Measurements from ENCODE around the gene EXOC2. TPM values are rescaled to one million over a fixed set of nuclear protein-coding genes. Genes with fewer than 3 reads are reported as not detected.

EXOC2 gene
- polyA plus RNA-seq, 1 donor (not counting 4 experiments of a cell fraction or from before 2014, with no cell fraction given), result 28.4 TPM

GRCh38 chr6:558089-558488, 134.8 kb downstream of the EXOC2 start:
- dilution Hi-C loops (cut with MboI; ENCODE audit: extremely low pct_ligation_motif_present, low sequenced_read_pairs), result no loop called here

GRCh38 chr6:551829-552350, 141.0 kb downstream of the EXOC2 start:
- TF ChIP-seq EZH2 (IDR thresholded peaks at IDR 0.05; ENCODE audit: low read length), result no peak
- no peak for TF ChIP-seq CTCF (optimal IDR thresholded peaks at IDR 0.05 in 1 of 3, IDR thresholded peaks at IDR 0.05 in 1 of 3, conservative IDR thresholded peaks at IDR 0.05 in 1 of 3; ENCODE audit: extremely low read depth in 1 of 3, insufficient read depth in 2 of 3, low read length in 3 of 3)
- dilution Hi-C loops (cut with MboI; ENCODE audit: extremely low pct_ligation_motif_present, low sequenced_read_pairs), result no loop called here
- Histone ChIP-seq H4K20me1 (ENCODE audit: control insufficient read depth, extremely low read depth, insufficient read depth, low read length) (no peaks in the 10 kb centered on the region), H3K4me3 (ENCODE audit: control insufficient read depth in 2 of 3, extremely low read depth in 1 of 3, insufficient read depth in 2 of 3, low read depth in 1 of 3, low read length in 3 of 3) (no peak overlapping the region), H2AFZ (ENCODE audit: control insufficient read depth, low read length) (no peak overlapping the region), H3K9ac (ENCODE audit: control insufficient read depth, extremely low read depth, insufficient read depth, low read length) (no peak overlapping the region), H3K79me2 (ENCODE audit: control insufficient read depth, insufficient read depth, low read length) (no peaks in the 10 kb centered on the region), H3K27ac (ENCODE audit: control insufficient read depth, insufficient read depth, low read length) (peak overlapping the region; percentile 30), H3K9me1 (ENCODE audit: control insufficient read depth, extremely low read depth, insufficient read depth, low read length) (no peaks in the 10 kb centered on the region), H3K9me3 (ENCODE audit: control insufficient read depth, low read depth, low read length) (no peaks in the 10 kb centered on the region), H3K4me2 (ENCODE audit: control insufficient read depth, extremely low read depth, insufficient read depth, low read depth, low read length) (no peak overlapping the region), H3K36me3 (ENCODE audit: control insufficient read depth in 2 of 2, extremely low read depth in 1 of 2, insufficient read depth in 2 of 2, low read length in 2 of 2) (peaks cover 9 to 13% of the 10 kb centered on the region in 2 experiments), H3K27me3 (ENCODE audit: control insufficient read depth, extremely low read depth, insufficient read depth, low read length) (no peaks in the 10 kb centered on the region), H3K4me1 (ENCODE audit: control insufficient read depth, extremely low read depth, insufficient read depth, low read length) (peaks cover 10% of the 10 kb centered on the region)
- FAIRE-seq (no peak), DNase-seq (ENCODE audit: low read depth, low spot score) (no peak)

More at GRCh38 chr6:558089-558488, 134.8 kb downstream of the EXOC2 start:
- H3K4me1 ChIP-seq (ENCODE audit: control insufficient read depth, extremely low read depth, insufficient read depth, low read length), result peaks cover 8% of the 10 kb centered on the region
- no peak overlapping the region for H2AFZ ChIP-seq (ENCODE audit: control insufficient read depth, low read length)
- no peak overlapping the region for H3K9ac ChIP-seq (ENCODE audit: control insufficient read depth, extremely low read depth, insufficient read depth, low read length)
- no peaks in the 10 kb centered on the region for H3K27me3 ChIP-seq (ENCODE audit: control insufficient read depth, extremely low read depth, insufficient read depth, low read length)
- no peak overlapping the region for H3K4me3 ChIP-seq (ENCODE audit: control insufficient read depth in 2 of 3, extremely low read depth in 1 of 3, insufficient read depth in 2 of 3, low read depth in 1 of 3, low read length in 3 of 3)
- H3K9me3 ChIP-seq (ENCODE audit: control insufficient read depth, low read depth, low read length), result no peaks in the 10 kb centered on the region
- no peaks in the 10 kb centered on the region for H3K79me2 ChIP-seq (ENCODE audit: control insufficient read depth, insufficient read depth, low read length)
- no peaks in the 10 kb centered on the region for H3K9me1 ChIP-seq (ENCODE audit: control insufficient read depth, extremely low read depth, insufficient read depth, low read length)
- no peak overlapping the region for H3K27ac ChIP-seq (ENCODE audit: control insufficient read depth, insufficient read depth, low read length)
- no peaks in the 10 kb centered on the region for H4K20me1 ChIP-seq (ENCODE audit: control insufficient read depth, extremely low read depth, insufficient read depth, low read length)
- no peak for DNase-seq (ENCODE audit: low read depth, low spot score)
- H3K4me2 ChIP-seq (ENCODE audit: control insufficient read depth, extremely low read depth, insufficient read depth, low read depth, low read length), result no peak overlapping the region
- FAIRE-seq, result no peak
- H3K36me3 ChIP-seq (ENCODE audit: control insufficient read depth in 2 of 2, extremely low read depth in 1 of 2, insufficient read depth in 2 of 2, low read length in 2 of 2), result peaks cover 9% of the 10 kb centered on the region in 2 experiments
- no peak for TF ChIP-seq EZH2 (IDR thresholded peaks at IDR 0.05; ENCODE audit: low read length)
- TF ChIP-seq CTCF (optimal IDR thresholded peaks at IDR 0.05 in 1 of 3, IDR thresholded peaks at IDR 0.05 in 1 of 3, conservative IDR thresholded peaks at IDR 0.05 in 1 of 3; ENCODE audit: extremely low read depth in 1 of 3, insufficient read depth in 2 of 3, low read length in 3 of 3), result peak in 1 of 3 experiments; percentile 2

All from keratinocyte (primary cell).